ENCODE results near the gene PRR19. TPM values are rescaled to one million over a fixed set of nuclear protein-coding genes. Genes with fewer than 3 reads are reported as not detected.
A peak's percentile ranks its signal among the peaks of the same experiment; 100 is the strongest.

PRR19 gene
- total and polyA plus RNA-seq, 10 of the 15 experiments (the other 5 are each of a cell fraction or from before 2014, with no cell fraction given) = 0.09 to 1.7 (median 0.73) TPM; not detected in 1

GRCh38 chr19:42284591-42285341 lies 17.2 kb upstream of the PRR19 start:
- Histone ChIP-seq H3K27ac (ENCODE audit: control insufficient read depth, insufficient read depth) (peak overlapping the region; percentile 71), H3K4me2 (ENCODE audit: control insufficient read depth, insufficient read depth) (peak overlapping the region; percentile 96), H3K4me3 (peak overlapping the region; percentile 96), H3K36me3 (ENCODE audit: control insufficient read depth in 2 of 2, insufficient read depth in 2 of 2, low read length in 1 of 2) (peaks cover 12 to 14% of the 10 kb centered on the region in 2 experiments), H2AFZ (ENCODE audit: control insufficient read depth, low read depth, low read length) (no peak overlapping the region), H3K9ac (ENCODE audit: control insufficient read depth, insufficient read depth, low read length) (peak overlapping the region; percentile 66), H4K20me1 (ENCODE audit: control insufficient read depth, insufficient read depth) (no peaks in the 10 kb centered on the region; the same call in 1 of the 2 replicates), H3K9me3 (replicated peaks; ENCODE audit: control insufficient read depth, insufficient read depth, low read length) (no peaks in the 10 kb centered on the region), H3K4me1 (ENCODE audit: control insufficient read depth, insufficient read depth, low read length) (peaks cover 38% of the 10 kb centered on the region), H3K27me3 (replicated peaks in 1 of 2; ENCODE audit: control insufficient read depth in 2 of 2, insufficient read depth in 2 of 2, low read length in 1 of 2) (no peaks in the 10 kb centered on the region), H3K79me2 (ENCODE audit: control insufficient read depth, insufficient read depth, low read length) (peaks cover 30% of the 10 kb centered on the region)
- ChIA-PET POLR2A (interaction anchor here (0.6 to 1.6 kb wide), 5 partner anchors 12 to 1021 kb away, joined by 3 to 6 read pairs (median 4); partner anchors contain the start of gene HNRNPUL1), CTCF (interaction anchor here (0.8 to 1.6 kb wide), 4 partner anchors 11 to 152 kb away, joined by 3 to 7 read pairs (median 4); partner anchors contain the start of gene POU2F2), SMC1A (ENCODE audit: uncharacterized antibody, unreplicated experiment) (interaction anchor here (1.0 to 1.4 kb wide), 3 partner anchors 41 to 171 kb away, joined by 3 to 4 read pairs (median 3); partner anchors contain the start of gene POU2F2), RAD21 (ENCODE audit: unreplicated experiment) (interaction anchor here (1.0 to 1.4 kb wide), 2 partner anchors 42 to 155 kb away, joined by 3 to 5 read pairs; no protein-coding TSS in a partner anchor)
- DNase-seq (ENCODE audit: low read depth, low spot score) (no peak), FAIRE-seq (peak; percentile 7), ATAC-seq (no peak)
- WGBS (ENCODE audit: insufficient coverage, insufficient replicate concordance, low lambda C conversion rate, missing lambda C conversion rate) = under 1% methylated on average over 41 of the region's 41 CpGs
- intact Hi-C loops (cut with micrococcal nuclease; ENCODE audit: unreplicated experiment) = loop anchor here (5.0 kb wide), 3 partner anchors 87 to 177 kb away; partner anchors contain the start of gene POU2F2
- TSS peak; percentile 43 for BruUV-seq (replicated peaks)
- in situ Hi-C loops (cut with MboI) = no loop called here
- TF ChIP-seq, protein P1, sequence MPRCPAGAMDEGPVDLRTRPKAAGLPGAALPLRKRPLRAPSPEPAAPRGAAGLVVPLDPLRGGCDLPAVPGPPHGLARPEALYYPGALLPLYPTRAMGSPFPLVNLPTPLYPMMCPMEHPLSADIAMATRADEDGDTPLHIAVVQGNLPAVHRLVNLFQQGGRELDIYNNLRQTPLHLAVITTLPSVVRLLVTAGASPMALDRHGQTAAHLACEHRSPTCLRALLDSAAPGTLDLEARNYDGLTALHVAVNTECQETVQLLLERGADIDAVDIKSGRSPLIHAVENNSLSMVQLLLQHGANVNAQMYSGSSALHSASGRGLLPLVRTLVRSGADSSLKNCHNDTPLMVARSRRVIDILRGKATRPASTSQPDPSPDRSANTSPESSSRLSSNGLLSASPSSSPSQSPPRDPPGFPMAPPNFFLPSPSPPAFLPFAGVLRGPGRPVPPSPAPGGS (IDR thresholded peaks at IDR 0.05; ENCODE audit: borderline replicate concordance, insufficient read depth, low read depth, low read length, poor library complexity, severe bottlenecking) = no peak
- TF ChIP-seq RAD51 (IDR thresholded peaks at IDR 0.05) (no peak), PAX5 (IDR thresholded peaks at IDR 0.05; ENCODE audit: borderline replicate concordance, low read depth, low read length) (no peak), CEBPB (IDR thresholded peaks at IDR 0.05; ENCODE audit: borderline replicate concordance in 1 of 2, low read depth in 2 of 2, low read length in 2 of 2) (no peak), HDGF (IDR thresholded peaks at IDR 0.05) (peak; percentile 93), ZBTB11 (CRISPR knock-in tag; IDR thresholded peaks at IDR 0.05) (no peak), RCOR1 (conservative IDR thresholded peaks at IDR 0.05; ENCODE audit: low read depth, low read length) (no peak), MXI1 (IDR thresholded peaks at IDR 0.05; ENCODE audit: low read depth, low read length) (no peak), SIN3A (IDR thresholded peaks at IDR 0.05; ENCODE audit: low read depth, low read length) (no peak; the same call in 1 of the 2 replicates), ZSCAN29 (IDR thresholded peaks at IDR 0.05) (no peak), RELA (IDR thresholded peaks at IDR 0.05; ENCODE audit: borderline replicate concordance, partially characterized antibody) (no peak), EGR1 (IDR thresholded peaks at IDR 0.05; ENCODE audit: borderline replicate concordance in 1 of 2, low read depth in 2 of 2, low read length in 2 of 2) (no peak), KDM1A (IDR thresholded peaks at IDR 0.05; ENCODE audit: borderline replicate concordance) (no peak), YBX1 (IDR thresholded peaks at IDR 0.05) (no peak), MLLT1 (IDR thresholded peaks at IDR 0.05) (0 out of 2 replicates have a peak, but pooled peaks have one; percentile 52), SREBF1 (IDR thresholded peaks at IDR 0.05; ENCODE audit: low read length) (no peak)

All from GM12878 (cell line).